ENCODE data around the gene CCL27.

The CCL27 gene

GRCh38 chr9:34624475-34625185 lies 37.8 kb downstream of the CCL27 start:
- DNase-seq: no peak

GRCh38 chr9:34623374-34624235 lies 38.9 kb downstream of the CCL27 start:
- DNase-seq: peak in 1 of 2 experiments; percentile 38

- DNase-seq: peak; percentile 88 to 91
Measured at GRCh38 chr9:34620061-34620994, 42.1 kb downstream of the CCL27 start, which contains the start of gene DCTN3. Gene DCTN3 (minus strand): TSS chr9:34620495. CDS start chr9:34620464, 31 bp downstream.

GRCh38 chr9:34615132-34615531 lies 47.3 kb downstream of the CCL27 start:
- no peak for DNase-seq

- peak; percentile 80 to 82 for DNase-seq
Measured at GRCh38 chr9:34612788-34613390, 49.6 kb downstream of the CCL27 start.
